Natural killer cell (primary cell): Measurements from ENCODE around the gene PDSS1. TPM values are rescaled to one million over a fixed set of nuclear protein-coding genes. Genes with fewer than 3 reads are reported as not detected.

Experiments
- ATAC-seq, 3 donors: fragments of 150-1000 bp in 2 of 3; fragments of 200-7000 bp in 1 of 3; cut with Tn5 transposase; 1 replicate in 1 of 3; 2 replicates in 2 of 3; pipeline ENCODE4 v1.10.0; 2021; ENCODE audit warnings: mild to moderate bottlenecking in 2 of 3, moderate library complexity in 2 of 3
- DNase-seq, 2 donors: peaks; one replicate each; pipeline versions ENCODE4 v3.0.0 to v3.0.0-alpha.2; 2013 to 2021; ENCODE audit warnings: mixed read lengths in 1 of 2
- H3K27ac ChIP-seq: one replicate; pipeline ENCODE4 v1.5.1; 2013; ENCODE audit warnings: mild to moderate bottlenecking, low read length
- H3K27me3 ChIP-seq: one replicate; pipeline ENCODE4 v1.6.1; 2013; ENCODE audit warnings: low read length; ENCODE audit not compliant: control insufficient read depth, insufficient read depth
- H3K36me3 ChIP-seq: one replicate; pipeline ENCODE4 v1.6.1; 2013; ENCODE audit warnings: low read length; ENCODE audit not compliant: control insufficient read depth, insufficient read depth
- H3K4me1 ChIP-seq: one replicate; pipeline ENCODE4 v1.6.1; 2013; ENCODE audit warnings: low read length; ENCODE audit not compliant: control insufficient read depth, insufficient read depth
- H3K4me3 ChIP-seq: one replicate; pipeline ENCODE4 v1.5.1; 2013; ENCODE audit warnings: low read length
- H3K9me3 ChIP-seq: one replicate; pipeline ENCODE4 v1.6.1; 2013; ENCODE audit warnings: low read length; ENCODE audit not compliant: control insufficient read depth, insufficient read depth
- H3K27ac Mint-ChIP-seq, 2 donors: one replicate each; pipeline ENCODE4 v1.8.0; 2022; ENCODE audit warnings: mild to moderate bottlenecking in 2 of 2, mixed read lengths in 2 of 2, moderate library complexity in 1 of 2
- H3K27me3 Mint-ChIP-seq, 2 donors: one replicate each; pipeline ENCODE4 v1.8.0; 2022; ENCODE audit warnings: low read depth in 2 of 2, mixed read lengths in 2 of 2
- H3K36me3 Mint-ChIP-seq: one replicate; pipeline ENCODE4 v1.8.0; 2022; ENCODE audit warnings: mixed read lengths
- H3K4me1 Mint-ChIP-seq, 2 donors: one replicate each; pipeline ENCODE4 v1.8.0; 2022; ENCODE audit warnings: mixed read lengths in 2 of 2
- H3K4me3 Mint-ChIP-seq: one replicate; pipeline ENCODE4 v1.8.0; 2022; ENCODE audit warnings: mild to moderate bottlenecking, moderate library complexity, mixed read lengths
- H3K9me3 Mint-ChIP-seq, 2 donors: one replicate each; pipeline ENCODE4 v1.8.0; 2022; ENCODE audit warnings: mixed read lengths in 2 of 2
- WGBS: methylation state at CpG from one replicate; pipeline ENCODE4 v1.1.7; 2013; ENCODE audit warnings: missing lambda C conversion rate; ENCODE audit not compliant: insufficient coverage; 5-methylcytosine and 5-hydroxymethylcytosine counted together
- intact Hi-C: fragments of 100-400 bp; cut with micrococcal nuclease; formaldehyde crosslinking; loops from one replicate; pipeline ENCODE4 v1.14.2; 2022
- total RNA-seq, 4 donors: library from RNA; stranded (reverse); fragments of 120-200 nt in 1 of 4; gene quantifications; one replicate each; pipeline versions ENCODE4 v1.2.3 to v1.2.4, GENCODE V29; 2013 to 2022
- TF ChIP-seq, protein P1 (sequence below): fragments of 200-600 bp; IDR thresholded peaks from one replicate; pipeline ENCODE4 v1.8.0; 2022; ENCODE audit warnings: antibody characterized with exemption

The PDSS1 gene
- total RNA-seq, 3 donors from 2014 or later (not counting 1 experiment from before 2014, with no cell fraction given) = 3.5 to 4.4 (median 3.7) TPM

DNA sequence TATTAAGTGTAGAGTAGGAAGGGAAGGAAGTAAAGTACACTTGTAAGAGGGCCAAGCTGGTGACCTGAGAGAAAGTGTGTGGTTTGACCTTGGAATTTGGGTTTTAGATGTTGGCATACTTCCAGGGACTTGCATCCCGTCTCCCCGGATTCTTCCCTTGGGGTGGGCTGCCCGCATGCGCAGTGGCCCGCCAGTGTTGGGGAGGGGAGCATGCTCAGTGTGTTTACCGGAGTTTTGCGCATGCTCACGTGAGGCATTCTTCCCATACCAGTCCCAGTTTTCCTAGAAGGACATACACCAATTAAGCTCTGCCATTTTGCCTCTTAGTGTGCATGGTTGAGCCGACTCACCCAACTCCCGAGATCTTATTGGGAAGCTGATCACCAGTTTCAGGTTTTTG lies 9.4 kb downstream of the PDSS1 start:
- Mint-ChIP-seq H3K4me1 (peaks cover 9 to 18% of the 10 kb centered on the region in 2 donors), H3K36me3 (no peaks in the 10 kb centered on the region), H3K27ac (peak overlapping the region in 1 of 2 donors; percentile 68), H3K4me3 (no peak overlapping the region), H3K9me3 (no peaks in the 10 kb centered on the region), H3K27me3 (no peaks in the 10 kb centered on the region)
- intact Hi-C loops = no loop called here
- Histone ChIP-seq H3K36me3 (peaks cover 13% of the 10 kb centered on the region), H3K4me1 (peaks cover 19% of the 10 kb centered on the region), H3K9me3 (no peaks in the 10 kb centered on the region), H3K27ac (no peak overlapping the region), H3K4me3 (no peak overlapping the region), H3K27me3 (no peaks in the 10 kb centered on the region)
- 85% methylated on average over 7 of the region's 10 CpGs for WGBS
- DNase-seq (no peak), ATAC-seq (no peak)
- TF ChIP-seq, protein P1, sequence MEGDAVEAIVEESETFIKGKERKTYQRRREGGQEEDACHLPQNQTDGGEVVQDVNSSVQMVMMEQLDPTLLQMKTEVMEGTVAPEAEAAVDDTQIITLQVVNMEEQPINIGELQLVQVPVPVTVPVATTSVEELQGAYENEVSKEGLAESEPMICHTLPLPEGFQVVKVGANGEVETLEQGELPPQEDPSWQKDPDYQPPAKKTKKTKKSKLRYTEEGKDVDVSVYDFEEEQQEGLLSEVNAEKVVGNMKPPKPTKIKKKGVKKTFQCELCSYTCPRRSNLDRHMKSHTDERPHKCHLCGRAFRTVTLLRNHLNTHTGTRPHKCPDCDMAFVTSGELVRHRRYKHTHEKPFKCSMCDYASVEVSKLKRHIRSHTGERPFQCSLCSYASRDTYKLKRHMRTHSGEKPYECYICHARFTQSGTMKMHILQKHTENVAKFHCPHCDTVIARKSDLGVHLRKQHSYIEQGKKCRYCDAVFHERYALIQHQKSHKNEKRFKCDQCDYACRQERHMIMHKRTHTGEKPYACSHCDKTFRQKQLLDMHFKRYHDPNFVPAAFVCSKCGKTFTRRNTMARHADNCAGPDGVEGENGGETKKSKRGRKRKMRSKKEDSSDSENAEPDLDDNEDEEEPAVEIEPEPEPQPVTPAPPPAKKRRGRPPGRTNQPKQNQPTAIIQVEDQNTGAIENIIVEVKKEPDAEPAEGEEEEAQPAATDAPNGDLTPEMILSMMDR = no peak

DNA sequence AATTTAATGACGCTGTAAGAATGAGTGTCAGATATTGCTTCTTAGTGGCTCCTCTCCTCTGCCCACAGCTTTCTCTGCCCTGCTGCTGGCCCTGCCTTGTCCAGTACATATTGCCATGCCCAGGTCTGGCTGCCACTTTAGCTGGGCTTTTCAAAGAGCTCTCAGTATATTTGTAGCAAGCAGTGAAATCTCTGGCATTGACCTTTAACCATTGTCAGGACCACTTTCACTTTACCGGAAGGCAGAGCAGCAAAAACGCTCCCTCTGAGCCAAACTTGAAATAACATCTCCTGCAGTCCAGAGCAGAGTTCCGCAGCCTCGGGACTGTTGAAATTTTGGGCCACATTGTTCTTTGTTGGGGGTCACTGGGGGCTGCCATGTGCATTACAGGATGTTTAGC lies 13.8 kb downstream of the PDSS1 start:
- Mint-ChIP-seq H3K4me3 (no peak overlapping the region), H3K4me1 (peaks cover 3 to 11% of the 10 kb centered on the region in 2 donors), H3K9me3 (no peaks in the 10 kb centered on the region), H3K27ac (no peak overlapping the region), H3K27me3 (no peaks in the 10 kb centered on the region), H3K36me3 (no peaks in the 10 kb centered on the region)
- no peak for DNase-seq
- intact Hi-C loops = no loop called here
- TF ChIP-seq, protein P1 = no peak
- no peak overlapping the region for H3K4me3 ChIP-seq
- WGBS = no CpG with 5 or more reads among the region's 5 CpGs
- H3K9me3 ChIP-seq = no peaks in the 10 kb centered on the region
- no peaks in the 10 kb centered on the region for H3K27me3 ChIP-seq
- peaks cover 13% of the 10 kb centered on the region for H3K36me3 ChIP-seq
- peaks cover 14% of the 10 kb centered on the region for H3K4me1 ChIP-seq
- ATAC-seq = no peak
- H3K27ac ChIP-seq = no peak overlapping the region

DNA sequence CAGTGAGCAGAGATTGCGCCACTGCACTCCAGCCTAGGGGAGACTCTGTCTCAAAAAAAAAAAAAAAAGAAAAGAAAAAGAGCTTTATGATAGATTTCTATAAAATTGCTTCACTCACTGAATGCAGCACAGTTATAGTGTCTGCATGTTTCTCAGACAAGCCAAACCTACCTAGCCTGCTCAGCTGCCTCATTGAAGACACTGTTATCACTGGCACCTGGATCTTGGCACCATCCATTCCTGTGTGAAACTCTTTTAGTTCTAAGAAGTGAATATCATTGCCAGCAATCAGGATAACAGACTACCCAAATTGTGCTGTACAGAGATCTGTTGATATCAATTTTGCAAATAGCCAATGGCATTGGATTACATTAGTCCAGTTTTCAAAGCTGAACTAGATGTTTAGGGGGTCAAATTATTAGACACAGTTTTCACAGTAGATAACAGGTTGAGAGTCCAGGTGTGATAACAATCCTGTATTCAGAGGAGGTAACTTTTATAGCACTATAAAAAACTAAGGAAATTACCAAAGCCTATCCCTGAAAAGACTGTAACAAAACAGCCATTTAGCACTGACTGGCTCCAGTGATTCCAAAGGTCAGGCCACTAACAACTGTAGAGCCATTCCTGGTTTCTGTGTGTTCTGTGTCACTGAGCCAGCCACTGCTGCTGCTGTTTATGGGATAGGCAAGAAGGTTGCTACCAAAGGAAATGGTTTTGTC lies 17.1 kb downstream of the PDSS1 start:
- intact Hi-C loops = no loop called here
- WGBS = 100% methylated on average over 1 of the region's 1 CpG
- ATAC-seq = no peak

More for the DNA sequence above, 17.1 kb downstream of the PDSS1 start:
- Mint-ChIP-seq H3K27me3 (no peaks in the 10 kb centered on the region), H3K4me3 (no peak overlapping the region), H3K9me3 (no peaks in the 10 kb centered on the region), H3K27ac (no peak overlapping the region), H3K36me3 (no peaks in the 10 kb centered on the region), H3K4me1 (peaks cover 0 to 5% of the 10 kb centered on the region in 2 donors)
- DNase-seq = no peak
- Histone ChIP-seq H3K9me3 (no peaks in the 10 kb centered on the region), H3K27ac (no peak overlapping the region), H3K36me3 (peaks cover 6% of the 10 kb centered on the region), H3K4me1 (peaks cover 10% of the 10 kb centered on the region), H3K27me3 (no peaks in the 10 kb centered on the region), H3K4me3 (no peak overlapping the region)
- TF ChIP-seq, protein P1 = no peak
